Measurements from ENCODE around the gene FHOD3.

GRCh38 chr18:36821681-36822080 is 524.2 kb downstream of the FHOD3 start:
- no peak for TF ChIP-seq CTCF (IDR thresholded peaks at IDR 0.05)
- TF ChIP-seq POLR2A (IDR thresholded peaks at IDR 0.05) = no peak
